OCI-LY1 (cell line): ENCODE measurements around the gene HAUS3.
A peak's percentile ranks its signal among the peaks of the same experiment; 100 is the strongest.

Source experiments
- H2AFZ ChIP-seq: fragments of 200-600 bp; sonication (generic), shearing (Covaris generic); 2 replicates; pipeline ENCODE4 v1.6.0; 2014; ENCODE audit warnings: antibody characterized with exemption, mild to moderate bottlenecking, low read length
- H3F3A ChIP-seq: fragments of 200-600 bp; sonication (generic), shearing (Covaris generic); 2 replicates; pipeline ENCODE4 v1.6.0; 2014; ENCODE audit warnings: mild to moderate bottlenecking, antibody characterized with exemption, low read length, moderate library complexity; ENCODE audit not compliant: insufficient read depth
- H3K27ac ChIP-seq: fragments of 200-600 bp; sonication (generic); 2 replicates; pipeline ENCODE4 v1.5.1; 2014; ENCODE audit warnings: low read length, mixed run types, mild to moderate bottlenecking, low read depth; ENCODE audit not compliant: poor library complexity, severe bottlenecking
- H3K27me3 ChIP-seq: fragments of 200-600 bp; sonication (generic); 2 replicates; pipeline ENCODE4 v1.6.0; 2014; ENCODE audit warnings: antibody characterized with exemption, mild to moderate bottlenecking, low read length, moderate library complexity; ENCODE audit not compliant: insufficient read depth
- H3K36me3 ChIP-seq: fragments of 200-600 bp; sonication (generic); 2 replicates; pipeline ENCODE4 v1.6.1; 2014; ENCODE audit warnings: mild to moderate bottlenecking, antibody characterized with exemption, low read length, moderate library complexity, mixed read lengths; ENCODE audit not compliant: insufficient read depth
- H3K4me1 ChIP-seq: fragments of 200-600 bp; sonication (generic); 2 replicates; pipeline ENCODE4 v1.5.1; 2014; ENCODE audit warnings: mild to moderate bottlenecking, low read length, moderate library complexity; ENCODE audit not compliant: insufficient read depth, severe bottlenecking
- H3K4me2 ChIP-seq: fragments of 200-600 bp; sonication (generic), shearing (Covaris generic); 2 replicates; pipeline ENCODE4 v1.6.1; 2014; ENCODE audit warnings: low read length
- H3K4me3 ChIP-seq: fragments of 200-600 bp; sonication (generic); 2 replicates; pipeline ENCODE4 v1.5.1; 2014; ENCODE audit warnings: low read length, low read depth, mild to moderate bottlenecking, mixed read lengths; ENCODE audit not compliant: poor library complexity, severe bottlenecking
- H3K79me2 ChIP-seq: fragments of 200-600 bp; shearing (Covaris generic); 2 replicates; pipeline ENCODE4 v1.6.1; 2016; ENCODE audit warnings: mixed run types, low read length, mixed read lengths; ENCODE audit not compliant: insufficient read depth
- H3K9ac ChIP-seq: fragments of 200-600 bp; sonication (generic), shearing (Covaris generic); 2 replicates; pipeline ENCODE4 v1.6.1; 2014; ENCODE audit warnings: mild to moderate bottlenecking, low read length, mixed read lengths
- H3K9me2 ChIP-seq: fragments of 200-600 bp; sonication (generic), shearing (Covaris generic); 2 replicates; pipeline ENCODE4 v1.6.1; 2014; ENCODE audit warnings: low read depth, mild to moderate bottlenecking, low read length, mixed read lengths
- H3K9me3 ChIP-seq: fragments of 200-600 bp; shearing (Covaris generic); 2 replicates; pipeline ENCODE4 v1.6.1; 2014; ENCODE audit warnings: low read length, mixed read lengths
- H4K20me1 ChIP-seq: fragments of 200-600 bp; sonication (generic), shearing (Covaris generic); 2 replicates; pipeline ENCODE4 v1.6.0; 2016; ENCODE audit warnings: mild to moderate bottlenecking, low read length; ENCODE audit not compliant: insufficient read depth
- CTCF ChIP-seq: fragments of 200-600 bp; sonication (generic), shearing (Covaris generic); IDR thresholded peaks from 2 replicates; pipeline ENCODE4 v1.5.1; 2017; ENCODE audit warnings: mild to moderate bottlenecking, antibody characterized with exemption, low read length, moderate library complexity, mixed read lengths
- EZH2 ChIP-seq: fragments of 200-600 bp; sonication (generic), shearing (Covaris generic); IDR thresholded peaks from 2 replicates; pipeline ENCODE4 v1.8.0; 2017; ENCODE audit warnings: borderline replicate concordance, mixed run types, mild to moderate bottlenecking, antibody characterized with exemption, low read length, moderate library complexity, mixed read lengths

HAUS3 gene

GRCh38 chr4:2260344-2261109, 18.6 kb upstream of the HAUS3 start:
- H3K9ac ChIP-seq = peak overlapping the region; percentile 65
- no peaks in the 10 kb centered on the region for H3K9me2 ChIP-seq
- H3K4me3 ChIP-seq = peak overlapping the region; percentile 75
- H4K20me1 ChIP-seq = no peaks in the 10 kb centered on the region
- no peak overlapping the region for H3K27ac ChIP-seq
- no peaks in the 10 kb centered on the region for H3K27me3 ChIP-seq
- H2AFZ ChIP-seq = no peak overlapping the region
- H3K4me2 ChIP-seq = peak overlapping the region; percentile 73
- H3K4me1 ChIP-seq = peaks cover 29% of the 10 kb centered on the region
- no peaks in the 10 kb centered on the region for H3F3A ChIP-seq
- H3K9me3 ChIP-seq = no peaks in the 10 kb centered on the region
- TF ChIP-seq EZH2 (no peak), CTCF (no peak)
- H3K36me3 ChIP-seq = no peaks in the 10 kb centered on the region
- H3K79me2 ChIP-seq = no peaks in the 10 kb centered on the region

GRCh38 chr4:2259541-2260343, 17.8 kb upstream of the HAUS3 start:
- no peaks in the 10 kb centered on the region for H3K9me3 ChIP-seq
- no peak for TF ChIP-seq CTCF
- TF ChIP-seq EZH2 = no peak
- peak overlapping the region; percentile 73 for H3K4me2 ChIP-seq
- no peaks in the 10 kb centered on the region for H3K79me2 ChIP-seq
- H4K20me1 ChIP-seq = no peaks in the 10 kb centered on the region
- H3K27ac ChIP-seq = no peak overlapping the region
- H3F3A ChIP-seq = no peaks in the 10 kb centered on the region
- H3K36me3 ChIP-seq = no peaks in the 10 kb centered on the region
- H3K9me2 ChIP-seq = no peaks in the 10 kb centered on the region
- H3K4me3 ChIP-seq = peak overlapping the region; percentile 75
- peaks cover 29% of the 10 kb centered on the region for H3K4me1 ChIP-seq
- H3K27me3 ChIP-seq = no peaks in the 10 kb centered on the region
- no peak overlapping the region for H2AFZ ChIP-seq
- no peak overlapping the region; the same call in 1 of the 2 replicates for H3K9ac ChIP-seq

GRCh38 chr4:2259036-2259540, 17.2 kb upstream of the HAUS3 start:
- H3K9me2 ChIP-seq = no peaks in the 10 kb centered on the region
- no peak overlapping the region for H3K9ac ChIP-seq
- H2AFZ ChIP-seq = no peak overlapping the region
- H4K20me1 ChIP-seq = no peaks in the 10 kb centered on the region
- no peak overlapping the region for H3K4me3 ChIP-seq
- H3K4me1 ChIP-seq = peaks cover 26% of the 10 kb centered on the region
- H3K9me3 ChIP-seq = no peaks in the 10 kb centered on the region
- no peaks in the 10 kb centered on the region for H3K79me2 ChIP-seq
- H3K36me3 ChIP-seq = no peaks in the 10 kb centered on the region
- H3K4me2 ChIP-seq = no peak overlapping the region
- no peaks in the 10 kb centered on the region for H3K27me3 ChIP-seq
- no peak for TF ChIP-seq CTCF
- TF ChIP-seq EZH2 = no peak
- H3K27ac ChIP-seq = no peak overlapping the region
- no peaks in the 10 kb centered on the region for H3F3A ChIP-seq
